ENCODE measurements around the gene FBXO11. TPM values are rescaled to one million over a fixed set of nuclear protein-coding genes. Genes with fewer than 3 reads are reported as not detected.
"Not testable (repeated sequence)": the region's sequence is repeated elsewhere in the genome, so short reads cannot be mapped to it uniquely, and the experiment has no call there.

The FBXO11 gene
- polyA plus RNA-seq, 3 donors, result 65.6 to 82.2 (median 81.1) TPM

GRCh38 chr2:47901892-47902291 is 4.4 kb downstream of the FBXO11 start:
- not testable (repeated sequence) for DNase-seq

DNA sequence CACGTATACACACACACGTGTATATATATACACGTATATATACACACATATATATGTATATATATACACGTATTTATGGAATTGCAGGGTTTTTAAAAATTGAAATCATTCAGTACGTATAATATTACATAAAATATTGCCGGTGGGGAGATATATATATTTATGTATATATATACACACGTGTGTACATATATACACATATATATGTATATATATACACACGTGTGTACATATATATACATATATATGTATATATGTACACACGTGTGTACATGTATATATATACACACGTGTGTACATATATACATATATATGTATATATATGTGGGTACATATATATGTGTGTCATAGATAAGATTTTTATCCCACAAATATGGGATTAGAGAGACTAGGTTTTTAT is 5.4 kb downstream of the FBXO11 start:
- no peak for DNase-seq

- no peak for DNase-seq
Observed at GRCh38 chr2:47899915-47900816, 6.1 kb downstream of the FBXO11 start.

- no peak for DNase-seq
Observed at GRCh38 chr2:47897883-47898731, 8.2 kb downstream of the FBXO11 start.

DNA sequence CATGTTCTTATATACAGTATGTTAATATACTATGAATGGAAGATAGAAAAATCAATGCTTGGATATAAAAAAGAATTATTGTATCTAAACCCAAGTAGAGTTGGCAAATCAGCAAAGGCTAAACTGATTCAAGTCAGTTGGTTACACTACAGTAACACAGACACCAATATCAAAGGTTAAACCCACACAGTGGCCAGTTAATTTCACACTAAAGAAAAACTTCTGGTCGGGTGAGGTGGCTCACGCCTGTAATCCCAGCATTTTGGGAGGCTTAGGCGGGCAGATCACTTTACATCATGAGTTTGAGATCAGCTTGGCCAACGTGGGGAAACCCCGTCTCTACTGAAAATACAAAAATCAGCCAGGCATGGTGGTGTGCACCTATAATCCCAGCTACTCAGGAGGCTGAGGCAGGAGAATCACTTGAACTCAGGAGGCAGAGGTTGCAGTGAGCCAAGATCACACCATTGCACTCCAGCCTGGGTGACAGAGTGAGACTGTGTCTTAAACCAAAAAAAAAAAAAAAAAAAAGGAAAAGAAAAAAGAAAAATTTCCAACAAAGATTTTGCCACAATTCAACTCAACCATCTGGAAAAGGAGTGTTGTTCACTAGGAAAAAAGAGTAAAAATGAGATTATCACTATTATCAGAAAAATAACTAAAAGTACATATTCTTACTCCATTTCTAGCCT is 9.0 kb downstream of the FBXO11 start:
- DNase-seq, result not testable (repeated sequence)

- no peak for DNase-seq
Observed at GRCh38 chr2:47896450-47896968, 9.8 kb downstream of the FBXO11 start.

DNA sequence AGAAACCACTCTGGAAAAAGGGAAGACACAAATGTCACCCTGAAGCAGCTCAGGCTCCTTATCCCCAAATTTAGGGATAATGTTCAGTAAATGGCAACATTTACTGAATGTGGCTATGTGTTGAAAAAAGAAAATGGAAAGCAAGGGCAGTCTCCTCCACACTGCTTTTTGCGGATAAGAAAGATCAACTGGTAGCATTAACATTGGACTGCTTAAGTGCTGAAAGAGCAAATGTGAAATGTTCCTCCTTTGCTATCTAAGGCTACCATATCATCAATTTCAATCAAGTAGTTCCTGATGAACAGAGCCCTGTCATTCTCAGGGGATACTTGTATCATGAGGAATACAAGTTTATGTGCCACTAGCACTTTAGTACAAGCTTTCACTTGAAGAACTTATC is 12.5 kb downstream of the FBXO11 start:
- no peak for DNase-seq

- DNase-seq, result no peak
Observed at GRCh38 chr2:47892338-47892730, 14.0 kb downstream of the FBXO11 start.

DNA sequence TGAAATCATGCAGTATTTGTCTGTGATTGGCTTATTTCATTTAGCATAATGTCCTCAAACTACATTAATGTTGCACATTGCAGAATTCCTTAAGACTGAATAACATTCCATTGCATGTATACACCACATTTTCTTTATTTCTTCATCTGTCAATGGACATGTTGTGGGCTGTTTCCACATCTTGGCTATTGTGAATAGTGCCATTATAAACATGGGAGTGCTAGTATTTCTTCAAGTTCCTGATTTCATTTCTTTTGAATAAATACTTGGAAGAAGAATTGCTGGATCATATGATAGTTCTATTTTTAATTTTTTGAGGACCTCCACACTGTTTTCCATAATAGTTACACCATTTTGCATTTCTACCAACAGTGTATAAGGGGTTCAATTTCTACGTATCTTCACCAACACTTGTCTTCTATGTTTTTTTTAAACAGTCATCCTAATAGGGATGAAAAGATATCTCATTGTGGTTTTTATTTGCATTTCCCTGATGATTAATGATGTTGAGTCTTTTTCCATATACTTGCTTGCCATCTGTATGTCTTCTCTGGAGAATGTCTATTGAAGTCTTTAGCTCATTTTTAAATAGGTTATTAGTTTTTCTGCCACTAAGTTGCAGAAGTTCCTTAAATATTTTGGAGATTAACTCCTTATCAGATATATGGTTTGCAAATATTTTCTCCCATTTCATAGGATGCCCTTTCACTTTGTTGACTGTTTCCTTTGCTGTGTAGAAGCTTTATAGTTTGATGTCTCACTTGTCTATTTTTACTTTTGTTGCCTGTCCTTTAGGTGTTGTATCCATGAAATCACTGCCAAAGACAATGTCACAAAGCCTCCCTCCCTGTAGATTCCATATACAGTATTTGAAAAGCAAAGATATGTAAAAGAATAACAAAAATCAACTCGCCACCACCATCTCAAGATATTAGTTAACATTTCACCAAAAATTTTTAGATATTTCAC is 14.6 kb downstream of the FBXO11 start:
- DNase-seq, result no peak

- DNase-seq, result no peak
Observed at GRCh38 chr2:47890711-47891368, 15.5 kb downstream of the FBXO11 start.

- no peak for DNase-seq
Observed at GRCh38 chr2:47888581-47889280, 17.6 kb downstream of the FBXO11 start.

DNA sequence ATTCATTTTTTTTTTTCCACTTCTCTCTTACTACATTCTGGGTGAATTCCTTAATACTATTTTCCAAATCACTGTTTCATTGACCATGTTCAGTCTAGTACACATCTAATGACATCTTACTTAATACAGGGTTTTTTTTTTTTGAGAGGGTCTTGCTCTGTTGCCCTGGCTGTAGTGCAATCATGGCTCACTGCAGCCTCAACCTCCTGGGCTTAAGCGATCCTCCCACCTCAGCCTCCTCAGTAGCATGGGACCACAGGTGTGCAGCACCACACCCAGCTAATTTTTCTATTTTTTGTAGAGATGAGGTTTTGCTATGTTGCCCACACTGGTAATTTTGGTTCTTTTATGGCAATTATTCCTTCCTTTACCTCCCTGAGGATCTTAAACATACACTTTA is 29.4 kb downstream of the FBXO11 start:
- no peak for DNase-seq

DNA sequence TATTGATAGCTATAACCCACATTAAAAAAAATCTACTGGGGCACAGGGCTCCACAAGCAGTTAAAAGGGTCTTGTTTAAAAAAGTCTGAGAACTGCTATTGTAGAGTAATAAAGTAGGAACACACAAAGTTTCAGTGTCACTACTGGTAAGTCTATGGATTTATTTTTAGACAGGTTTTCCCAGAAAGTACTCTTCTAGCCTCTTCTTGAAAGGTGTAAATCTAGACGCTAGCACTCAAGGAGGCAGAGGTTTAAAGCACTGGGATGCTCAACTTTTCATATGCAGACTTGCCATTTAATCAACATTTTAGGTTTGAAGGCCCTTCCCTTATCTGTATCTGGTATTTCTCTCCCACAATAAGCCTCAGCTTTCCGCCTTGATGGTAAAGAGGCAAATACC is 33.4 kb downstream of the FBXO11 start:
- DNase-seq, result no peak

DNA sequence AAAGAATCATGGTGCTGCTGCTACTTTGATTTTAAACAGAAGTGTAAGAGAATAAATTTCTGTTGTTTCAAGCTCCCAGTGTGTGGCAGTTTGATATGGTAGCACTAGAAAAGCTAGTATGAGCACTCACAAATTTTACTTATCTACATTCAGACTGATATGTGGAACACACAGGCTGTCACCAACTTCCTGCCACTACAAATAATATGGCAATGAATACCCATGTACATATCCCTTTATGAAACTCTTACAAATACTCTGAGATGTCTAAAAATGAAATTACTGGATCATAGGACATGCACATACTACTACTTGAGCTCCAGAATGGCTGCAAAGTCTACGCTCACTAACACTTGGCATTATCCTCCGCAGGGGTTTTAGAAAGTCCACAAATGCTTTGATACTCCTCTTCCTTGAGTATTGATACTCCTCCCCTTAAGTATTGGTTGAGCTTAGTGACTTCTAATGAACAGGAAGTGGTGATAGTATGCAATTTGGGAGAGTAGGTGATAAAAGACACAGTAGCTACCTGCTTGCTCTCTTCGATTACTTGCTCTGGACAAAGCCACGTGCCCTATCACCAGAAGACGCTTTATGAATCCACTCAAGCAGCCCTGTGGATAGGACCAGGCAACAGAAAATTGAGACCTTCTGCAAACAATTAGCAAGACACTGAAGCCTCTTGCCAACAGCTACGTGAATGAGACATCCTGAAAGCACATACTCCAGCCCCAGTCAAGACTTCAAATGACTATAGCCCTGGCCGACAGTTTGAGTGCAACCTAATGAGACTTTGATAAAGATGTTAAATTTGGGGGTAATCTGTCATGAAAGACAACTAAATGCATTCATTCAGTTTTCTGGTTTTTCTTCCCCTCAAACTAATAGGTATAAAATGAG is 35.4 kb downstream of the FBXO11 start:
- no peak for DNase-seq

DNA sequence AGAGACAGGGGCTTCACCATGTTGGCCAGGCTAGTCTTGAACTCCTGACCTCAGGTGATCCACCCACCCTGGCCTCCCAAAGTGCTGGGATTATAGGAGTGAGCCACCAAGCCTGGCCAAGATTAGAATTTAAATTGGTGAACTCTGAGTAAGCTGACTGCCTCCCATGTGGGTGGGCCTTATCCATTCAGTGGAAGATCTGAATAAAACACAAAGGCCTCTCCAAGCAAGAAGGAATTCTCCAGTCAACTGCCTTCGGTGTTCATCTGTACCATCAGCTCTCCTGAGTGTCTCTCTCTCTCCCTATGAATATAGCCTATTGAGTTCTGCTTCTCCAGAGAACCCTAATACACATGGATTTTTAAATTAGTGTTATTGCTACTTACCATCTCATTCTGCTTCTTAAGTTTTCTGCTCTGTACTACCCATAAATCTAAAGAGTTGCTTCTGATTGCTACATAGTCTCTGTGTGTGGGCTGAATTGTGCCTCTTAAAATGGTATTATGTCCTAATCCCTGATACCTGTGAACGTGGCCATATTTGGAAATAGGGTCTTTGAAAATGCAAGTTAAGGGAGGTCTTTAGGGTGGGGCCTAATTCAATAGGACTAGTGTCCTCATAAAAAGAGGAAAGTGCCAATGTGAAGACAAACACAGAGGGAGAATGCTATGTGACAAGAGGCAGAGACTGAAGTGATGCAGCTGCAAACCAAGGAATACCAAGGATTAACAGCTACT is 36.3 kb downstream of the FBXO11 start:
- DNase-seq, result no peak

- DNase-seq, result no peak
Observed at GRCh38 chr2:47868611-47869352, 37.5 kb downstream of the FBXO11 start.

DNA sequence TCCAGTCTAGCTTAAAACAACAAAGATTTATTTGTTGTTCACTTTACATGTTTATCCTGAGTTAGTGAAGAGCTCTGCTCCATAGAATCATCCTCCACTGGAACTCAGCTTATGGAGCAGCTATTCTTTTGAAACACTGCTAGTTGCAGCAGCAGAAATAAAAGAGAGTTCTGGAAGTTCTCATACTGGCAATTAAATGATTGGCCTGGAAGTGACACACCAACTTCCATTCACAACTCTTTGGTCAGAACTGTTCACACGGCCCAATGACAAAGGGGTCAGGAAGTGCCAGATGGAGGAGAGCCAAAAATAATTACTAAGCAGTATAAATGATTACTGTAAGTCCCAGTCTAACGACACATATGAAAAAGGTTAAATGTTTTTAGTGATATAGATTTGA is 39.1 kb downstream of the FBXO11 start:
- DNase-seq, result peak; percentile 26
